Astrocyte of the hippocampus (primary cell): ENCODE measurements around the gene ANTKMT.
"Not testable (repeated sequence)": the region's sequence is repeated elsewhere in the genome, so short reads cannot be mapped to it uniquely, and the experiment has no call there.

ENCODE experiments used
- DNase-seq: peaks from one replicate; pipeline ENCODE4 v3.0.0; 2011; ENCODE audit warnings: low read depth, low spot score

The ANTKMT gene

DNA sequence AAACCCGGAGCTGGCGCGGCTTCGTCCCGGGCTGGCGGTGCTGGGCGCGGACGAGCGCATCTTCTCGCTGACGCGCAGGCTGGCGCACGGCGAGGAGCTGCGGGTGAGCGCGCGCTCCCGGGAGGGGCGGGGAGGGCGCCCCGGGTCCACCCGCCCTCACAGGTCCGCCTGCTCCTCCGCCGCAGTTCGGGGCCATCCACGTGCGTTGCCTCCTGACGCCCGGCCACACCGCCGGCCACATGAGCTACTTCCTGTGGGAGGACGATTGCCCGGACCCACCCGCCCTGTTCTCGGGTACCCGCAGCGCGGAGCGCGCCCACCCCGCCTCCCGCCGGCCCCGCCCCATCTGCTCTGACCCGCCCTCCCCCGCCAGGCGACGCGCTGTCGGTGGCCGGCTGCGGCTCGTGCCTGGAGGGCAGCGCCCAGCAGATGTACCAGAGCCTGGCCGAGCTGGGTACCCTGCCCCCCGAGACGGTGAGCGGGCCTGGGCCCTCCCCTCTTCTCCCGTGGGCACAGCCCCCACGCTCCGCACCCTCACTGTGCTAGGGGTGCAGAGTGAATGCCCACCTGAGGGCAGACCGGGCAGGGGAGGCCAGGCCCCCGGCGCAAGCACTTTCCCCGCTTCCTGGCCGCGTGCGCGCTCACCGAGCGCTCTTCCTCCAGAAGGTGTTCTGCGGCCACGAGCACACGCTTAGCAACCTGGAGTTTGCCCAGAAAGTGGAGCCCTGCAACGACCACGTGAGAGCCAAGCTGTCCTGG is 7.4 kb downstream of the ANTKMT start:
- DNase-seq = peak; percentile 90

DNA sequence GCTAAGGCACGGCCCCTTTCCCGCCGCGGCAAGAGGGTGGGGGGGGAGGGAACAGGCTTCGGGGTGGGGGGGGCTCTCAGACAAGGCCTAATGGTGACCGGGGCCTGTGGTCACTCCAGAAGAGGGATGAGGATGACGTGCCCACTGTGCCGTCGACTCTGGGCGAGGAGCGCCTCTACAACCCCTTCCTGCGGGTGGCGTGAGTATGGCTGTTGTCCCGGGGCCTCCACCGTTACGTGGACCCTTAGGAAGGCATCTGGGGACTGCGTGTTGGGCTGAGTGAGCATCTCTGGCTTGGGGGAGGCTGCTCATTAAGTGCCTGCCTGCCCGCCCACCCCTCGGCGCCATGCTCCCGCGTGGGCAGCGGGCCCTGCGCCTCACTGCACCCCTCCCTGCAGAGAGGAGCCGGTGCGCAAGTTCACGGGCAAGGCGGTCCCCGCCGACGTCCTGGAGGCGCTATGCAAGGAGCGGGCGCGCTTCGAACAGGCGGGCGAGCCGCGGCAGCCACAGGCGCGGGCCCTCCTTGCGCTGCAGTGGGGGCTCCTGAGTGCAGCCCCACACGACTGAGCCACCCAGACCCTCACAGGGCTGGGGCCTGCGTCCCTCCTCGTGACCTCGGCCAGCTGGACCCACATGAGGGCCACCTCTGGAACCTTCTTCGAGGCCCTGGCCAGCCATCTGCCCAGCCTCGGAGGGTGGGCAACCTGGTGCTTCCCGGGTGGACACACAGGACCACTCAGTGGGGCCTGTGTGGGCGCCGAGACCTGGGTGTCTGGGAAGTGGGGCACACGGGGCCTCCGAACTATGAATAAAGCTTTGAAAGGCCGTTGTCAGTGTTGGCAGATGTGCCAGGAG is 8.2 kb downstream of the ANTKMT start:
- no peak for DNase-seq

DNA sequence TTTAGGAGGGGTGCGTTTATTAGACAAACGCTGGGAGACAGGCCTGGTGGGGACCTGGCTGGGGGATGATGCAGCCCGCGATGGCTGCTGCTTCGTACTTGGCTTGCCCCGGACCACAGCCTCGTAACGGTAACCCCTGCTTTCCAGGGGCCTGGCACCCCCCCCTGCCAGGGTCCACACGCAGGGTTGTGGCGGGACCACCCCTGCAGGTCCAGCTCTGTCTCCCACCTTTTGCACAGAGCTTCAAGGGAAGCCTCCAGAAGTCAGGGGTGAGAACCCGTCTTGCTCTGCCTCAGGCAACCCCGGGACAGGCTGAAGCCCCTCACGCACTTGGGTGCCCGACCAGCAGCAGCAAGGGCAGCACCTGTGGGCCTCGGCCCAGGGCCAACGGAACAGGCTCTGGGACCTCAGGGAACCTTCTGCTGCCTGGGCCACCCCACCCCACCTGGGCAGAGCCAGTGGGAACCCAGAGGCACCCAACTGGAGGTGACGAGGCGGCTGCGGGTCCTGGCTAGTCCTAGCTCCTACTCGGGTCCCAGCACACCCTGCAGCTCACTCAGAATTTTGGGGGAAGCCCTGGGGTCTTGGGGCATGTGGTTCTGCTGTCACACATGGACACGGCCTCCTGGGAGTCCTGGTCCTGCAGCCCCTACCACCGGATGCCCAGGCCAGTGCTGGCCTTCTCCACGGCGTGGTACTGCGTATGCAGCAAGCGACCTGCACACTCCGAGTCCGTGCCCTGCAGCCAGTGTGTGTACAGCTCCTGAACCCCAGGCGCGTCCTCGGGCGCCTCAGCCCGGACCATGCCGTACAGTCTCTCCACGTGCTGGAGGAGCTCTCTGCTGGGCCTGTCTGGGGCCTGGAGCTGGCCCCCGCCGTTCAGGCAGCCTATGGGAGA is 9.1 kb downstream of the ANTKMT start:
- DNase-seq = no peak

DNA sequence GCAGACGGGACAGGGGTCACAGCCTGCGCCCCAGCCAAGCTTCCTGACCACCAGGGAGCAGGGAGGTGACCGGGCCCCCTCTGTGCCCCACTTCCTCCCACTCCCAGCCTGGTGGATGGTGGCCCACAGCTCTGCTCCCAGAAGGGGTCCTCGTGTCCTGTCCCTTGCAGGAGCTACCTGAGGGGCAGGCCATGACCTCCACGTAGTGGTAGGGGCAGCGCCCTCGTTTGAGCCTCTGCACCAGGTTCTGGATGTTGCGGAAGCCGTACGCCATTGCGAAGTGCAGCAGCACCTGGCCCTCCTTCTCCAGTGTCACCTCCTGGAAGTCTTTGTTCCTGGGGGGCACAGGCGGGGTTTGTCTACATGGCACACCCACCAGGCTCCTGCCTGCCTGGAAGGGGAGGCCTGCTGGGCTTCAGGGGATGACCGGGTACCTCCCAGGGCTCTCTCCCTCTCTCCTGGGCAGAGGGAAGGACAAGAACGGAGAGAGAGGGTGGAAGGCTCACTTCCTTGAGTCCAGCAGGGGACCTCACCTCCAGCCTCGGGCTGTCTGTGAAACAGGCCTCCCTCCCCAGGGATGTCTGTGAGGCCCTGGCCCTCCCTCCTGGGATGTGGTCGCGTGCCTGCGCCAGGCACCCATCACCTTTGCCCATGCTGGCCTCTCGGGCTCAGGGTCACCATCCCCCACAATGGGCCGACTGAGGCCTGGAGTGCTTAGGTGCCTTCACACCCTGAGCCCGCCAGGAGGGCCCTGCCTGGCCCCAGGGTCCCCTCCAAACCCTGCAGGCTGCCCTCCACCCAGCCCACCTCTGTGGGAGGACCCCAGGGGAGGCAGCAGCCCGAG is 9.9 kb downstream of the ANTKMT start:
- DNase-seq = no peak

DNA sequence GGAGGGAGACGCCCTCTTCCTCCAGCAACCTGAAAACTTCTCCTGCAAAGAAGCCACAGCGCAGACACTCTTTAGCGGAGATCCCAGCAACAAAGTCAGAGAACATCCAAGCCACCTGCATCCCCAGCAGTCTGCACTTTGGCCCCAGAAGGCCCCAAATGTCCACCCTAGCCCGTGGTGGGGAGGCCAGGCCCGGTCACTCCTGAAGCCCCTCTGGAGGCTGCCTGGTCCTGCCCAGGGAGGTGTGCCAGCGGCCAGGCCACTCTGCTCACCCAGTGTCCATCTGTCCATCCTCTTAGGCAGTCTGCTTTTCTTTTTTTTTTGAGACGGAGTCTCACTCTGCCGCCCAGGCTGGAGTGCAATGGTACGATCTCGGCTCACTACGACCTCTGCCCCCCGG is 11.4 kb downstream of the ANTKMT start:
- DNase-seq = no peak

DNA sequence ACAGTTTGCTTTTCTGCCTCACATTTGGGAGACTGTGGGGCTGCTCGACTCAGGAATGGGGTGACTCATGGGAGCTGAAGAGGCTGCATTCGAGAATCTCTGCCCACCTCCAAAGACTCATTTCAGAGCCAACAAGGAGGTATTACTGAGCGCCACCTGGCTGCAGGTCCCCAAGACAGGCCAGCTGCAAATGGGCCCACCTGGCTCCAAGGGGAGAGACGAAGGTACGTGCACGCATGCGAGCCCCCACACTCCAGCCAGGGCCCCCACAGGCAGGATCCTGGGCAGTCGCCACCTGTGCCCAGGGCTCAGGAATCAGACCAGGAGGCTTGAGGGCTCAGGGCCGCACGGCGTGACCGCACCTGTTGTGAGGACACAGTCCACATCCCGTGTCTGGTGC is 12.0 kb downstream of the ANTKMT start:
- no peak for DNase-seq

GRCh38 chr16:733382-734207 is 12.6 kb downstream of the ANTKMT start:
- no peak for DNase-seq

DNA sequence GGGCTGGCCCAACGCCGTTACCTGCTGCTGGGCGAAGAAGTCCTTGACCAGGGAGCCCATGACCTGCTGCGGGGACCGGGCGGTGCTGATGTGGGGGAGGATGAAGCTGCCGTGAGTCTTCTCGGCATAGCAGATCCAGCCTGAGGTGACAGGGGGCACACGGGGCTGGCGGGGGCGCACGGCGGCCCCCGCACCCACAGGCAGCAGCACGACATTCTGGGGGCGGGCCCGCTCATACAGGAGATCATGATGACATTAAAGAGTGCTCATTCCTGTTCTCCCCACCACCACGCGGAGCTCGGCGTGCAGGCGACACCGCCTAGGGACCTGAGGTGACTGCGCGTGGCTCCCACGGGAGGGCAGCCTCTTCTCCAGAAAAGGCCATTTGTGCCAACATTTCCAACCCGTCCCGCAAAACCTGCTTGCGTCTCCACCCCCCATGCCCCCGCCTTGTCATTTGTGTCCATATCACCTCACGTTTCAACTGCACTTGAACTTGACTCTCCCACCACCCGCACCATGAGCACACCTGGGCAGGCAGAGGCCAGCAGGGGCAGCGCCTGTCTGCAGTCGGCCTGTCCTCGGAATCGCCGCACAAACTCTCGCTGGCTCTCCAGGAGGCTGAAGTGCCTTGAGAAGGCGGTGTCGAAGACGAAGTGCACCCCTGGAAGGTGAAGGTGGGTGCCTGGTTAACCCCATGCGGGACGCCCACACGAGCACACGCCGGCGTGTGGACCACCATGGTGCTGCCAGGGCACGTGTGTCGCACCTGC is 13.4 kb downstream of the ANTKMT start:
- DNase-seq = no peak

DNA sequence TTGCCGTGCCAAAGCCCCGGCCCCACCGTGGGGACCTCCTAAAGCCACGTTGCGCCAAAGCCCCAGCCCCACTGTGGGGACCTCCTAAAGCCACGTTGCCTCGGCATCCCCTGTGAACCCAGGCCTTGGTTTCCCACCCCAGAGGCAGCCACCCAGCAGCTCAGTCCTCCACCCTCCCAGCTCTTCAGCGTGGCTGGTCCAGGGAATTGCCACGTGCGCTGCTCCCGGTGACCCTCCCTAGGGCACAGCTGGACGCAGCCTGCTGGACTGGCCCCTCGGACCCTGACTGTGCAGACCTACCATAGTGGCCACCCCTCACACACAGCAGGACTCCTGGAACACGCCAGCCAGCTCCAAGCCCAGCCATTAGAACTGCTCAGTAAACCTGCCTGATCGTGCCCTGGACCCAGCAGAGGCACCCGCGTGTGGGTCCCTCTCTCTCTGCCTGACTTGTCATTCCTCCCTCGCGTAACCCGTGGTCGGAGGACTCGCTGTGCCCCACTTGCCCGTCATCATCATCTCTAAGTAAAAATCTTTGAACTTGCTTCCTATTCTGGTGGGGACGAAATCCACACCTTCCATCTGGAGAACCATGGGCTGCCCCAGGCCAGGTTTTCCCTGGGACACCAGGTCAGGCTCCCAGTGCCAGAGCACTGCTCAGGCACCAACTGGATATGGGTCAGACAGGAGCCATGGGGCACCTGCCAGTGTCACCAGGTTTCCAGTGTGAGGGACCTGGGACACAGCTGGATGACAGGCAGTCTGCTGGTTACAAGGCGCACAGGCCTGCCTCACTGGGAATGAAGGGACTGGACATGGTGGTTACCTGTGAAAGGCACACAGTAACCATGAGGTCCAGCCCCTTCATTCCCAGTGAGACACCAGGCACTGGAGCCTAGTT is 14.3 kb downstream of the ANTKMT start:
- DNase-seq = no peak

- no peak for DNase-seq
Observed at GRCh38 chr16:735982-736453, 15.1 kb downstream of the ANTKMT start.

- DNase-seq = no peak
Observed at GRCh38 chr16:736936-737481, 16.1 kb downstream of the ANTKMT start.

DNA sequence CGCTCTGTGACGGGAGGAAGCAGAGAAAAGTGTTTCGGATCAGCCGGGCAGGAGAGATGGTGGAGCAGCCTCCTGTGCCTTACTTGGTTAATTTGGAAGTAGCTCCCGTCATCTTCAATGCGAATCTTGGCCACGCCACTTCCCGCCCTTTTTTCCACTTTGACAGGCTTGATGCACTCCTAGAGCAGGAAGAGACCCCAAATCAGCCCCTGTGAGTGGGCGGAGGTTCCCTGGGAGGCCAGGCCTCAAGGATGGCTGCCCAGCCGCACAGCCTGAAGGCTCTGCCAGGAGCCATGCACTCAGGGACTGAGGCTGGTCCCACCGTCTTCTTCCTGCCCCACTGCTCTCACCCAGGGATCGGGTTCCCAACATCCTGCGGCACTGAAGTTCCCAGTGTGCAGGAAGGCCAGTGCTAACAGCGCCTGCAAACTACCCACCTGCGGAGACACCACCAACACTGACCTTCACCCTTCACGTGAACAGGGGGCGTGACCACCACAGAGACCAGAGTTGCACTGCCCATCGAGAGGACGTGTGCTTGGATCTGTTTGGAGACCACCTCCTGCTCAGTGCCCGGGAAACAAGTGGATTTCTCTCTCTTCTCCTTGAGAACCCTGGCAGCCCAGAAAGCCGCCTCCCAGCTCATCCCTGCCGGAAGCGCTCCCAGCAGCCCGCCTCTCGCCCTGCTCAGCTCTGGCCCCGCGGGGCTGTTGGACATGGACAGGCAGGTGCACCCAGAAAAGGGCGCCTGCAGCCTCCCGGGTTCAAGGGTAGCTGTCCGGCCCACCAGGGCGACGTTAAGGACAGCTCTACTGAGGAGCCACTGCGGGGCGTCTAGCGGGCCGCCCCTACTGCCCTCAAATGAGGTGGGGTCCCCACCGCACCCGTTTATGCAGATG is 18.9 kb downstream of the ANTKMT start:
- DNase-seq = no peak

DNA sequence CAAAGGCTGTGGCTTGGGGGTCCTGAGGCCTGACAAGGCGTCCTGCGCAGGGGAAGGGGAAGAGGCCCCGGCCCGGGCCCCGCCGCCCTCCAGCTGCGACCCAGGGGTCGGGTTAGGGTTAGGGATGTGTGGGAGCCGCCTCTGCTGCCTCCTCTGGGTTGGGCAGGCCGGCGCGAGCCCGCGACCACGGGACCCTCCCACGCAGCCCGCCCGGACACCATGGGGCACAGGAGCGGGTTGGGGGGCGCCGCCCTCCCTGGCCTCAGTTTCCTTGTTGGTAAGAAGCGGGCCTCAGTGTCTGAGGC is 19.5 kb downstream of the ANTKMT start:
- DNase-seq = no peak

GRCh38 chr16:740764-741505 is 20.0 kb downstream of the ANTKMT start, which contains the start of gene CIAO3:
Gene CIAO3 (minus strand): TSS chr16:740997. CDS start chr16:740985, 12 bp downstream.
- DNase-seq = peak; percentile 97

GRCh38 chr16:741986-742629 is 21.2 kb downstream of the ANTKMT start:
- no peak for DNase-seq

- not testable (repeated sequence) for DNase-seq
Observed at GRCh38 chr16:742894-743293, 21.9 kb downstream of the ANTKMT start.
